Activated CD8-positive, alpha-beta T cell treated with anti-CD3 and anti-CD28 coated beads for 36 hours (primary cell): ENCODE data around the gene NBPF6. TPM values are rescaled to one million over a fixed set of nuclear protein-coding genes. Genes with fewer than 3 reads are reported as not detected.
"Not testable (repeated sequence)": the region's sequence is repeated elsewhere in the genome, so short reads cannot be mapped to it uniquely, and the experiment has no call there.

Source experiments
- ATAC-seq: fragments of 200-7000 bp; cut with Tn5 transposase; one replicate; pipeline ENCODE4 v1.10.0; 2021; ENCODE audit warnings: mild to moderate bottlenecking, moderate library complexity
- CTCF ChIA-PET: fragments of 350-600 bp; sonication (Branson Sonifier 250); formaldehyde crosslinking; loops from one replicate; lab custom pipeline; 2021; ENCODE audit warnings: antibody characterized with exemption; lab: Charles Lee
- POLR2A ChIA-PET: fragments of 350-600 bp; sonication (Branson Sonifier 250); formaldehyde crosslinking; loops from one replicate; lab custom pipeline; 2021; ENCODE audit warnings: antibody characterized with exemption; lab: Charles Lee
- DNase-seq: peaks from one replicate; pipeline ENCODE4 v3.0.0-alpha.2; 2020
- H3K27ac Mint-ChIP-seq: one replicate; pipeline ENCODE4 v1.8.0; 2021; ENCODE audit warnings: mild to moderate bottlenecking, mixed read lengths
- H3K27me3 Mint-ChIP-seq: one replicate; pipeline ENCODE4 v1.8.0; 2021; ENCODE audit warnings: mixed read lengths
- H3K36me3 Mint-ChIP-seq: one replicate; pipeline ENCODE4 v1.8.0; 2021; ENCODE audit warnings: low read depth, mixed read lengths
- H3K4me1 Mint-ChIP-seq: one replicate; pipeline ENCODE4 v1.8.0; 2021; ENCODE audit warnings: low read depth, mixed read lengths
- H3K4me3 Mint-ChIP-seq: one replicate; pipeline ENCODE4 v1.8.0; 2021; ENCODE audit warnings: mild to moderate bottlenecking, moderate library complexity, mixed read lengths
- H3K9me3 Mint-ChIP-seq: one replicate; pipeline ENCODE4 v1.8.0; 2021; ENCODE audit warnings: mixed read lengths
- CTCF ChIP-seq: fragments of 200-600 bp; IDR thresholded peaks from one replicate; pipeline ENCODE4 v1.8.0; 2022; ENCODE audit warnings: antibody characterized with exemption, mild to moderate bottlenecking
- intact Hi-C: fragments of 100-400 bp; cut with micrococcal nuclease; formaldehyde crosslinking; loops from one replicate; pipeline ENCODE4 v1.10.0; 2022
- total RNA-seq, 2 experiments: library from RNA; stranded (reverse); gene quantifications; one replicate each; pipeline ENCODE4 v1.2.3, GENCODE V29; 2021

Gene NBPF6
- total RNA-seq, 2 experiments from 2014 or later, result not detected

GRCh38 chr1:108496856-108497255, 46.7 kb downstream of the NBPF6 start:
- H3K4me1 Mint-ChIP-seq, H3K36me3 Mint-ChIP-seq, POLR2A ChIA-PET, H3K27ac Mint-ChIP-seq, H3K9me3 Mint-ChIP-seq, DNase-seq, ATAC-seq, intact Hi-C loops, H3K4me3 Mint-ChIP-seq: not testable (repeated sequence)
- CTCF ChIA-PET, result interaction anchor here (1.2 kb wide), 1 partner anchor 359 kb away, joined by 3 read pairs; no protein-coding TSS in a partner anchor
- H3K27me3 Mint-ChIP-seq, result peaks cover 19% of the 10 kb centered on the region

- ChIA-PET POLR2A (no interaction called here), CTCF (interaction anchor here (0.6 to 1.2 kb wide), 2 partner anchors 141 to 437 kb away, joined by 3 read pairs; no protein-coding TSS in a partner anchor)
- peaks cover 27% of the 10 kb centered on the region for H3K27me3 Mint-ChIP-seq
- no peak overlapping the region for H3K4me3 Mint-ChIP-seq
- H3K27ac Mint-ChIP-seq, result no peak overlapping the region
- ATAC-seq, result no peak
- H3K4me1 Mint-ChIP-seq, result no peaks in the 10 kb centered on the region
- no peaks in the 10 kb centered on the region for H3K36me3 Mint-ChIP-seq
- no peak for TF ChIP-seq CTCF
- DNase-seq, result no peak
- intact Hi-C loops, result no loop called here
- no peaks in the 10 kb centered on the region for H3K9me3 Mint-ChIP-seq
Measured at GRCh38 chr1:108502138-108502537, 52.0 kb downstream of the NBPF6 start.

- H3K4me1 Mint-ChIP-seq, result no peaks in the 10 kb centered on the region
- no peak overlapping the region for H3K4me3 Mint-ChIP-seq
- no peak for DNase-seq
- peaks cover 27% of the 10 kb centered on the region for H3K27me3 Mint-ChIP-seq
- intact Hi-C loops, result no loop called here
- no peak for TF ChIP-seq CTCF
- ChIA-PET POLR2A (no interaction called here), CTCF (interaction anchor here (1.2 kb wide), 1 partner anchor 141 kb away, joined by 3 read pairs; no protein-coding TSS in a partner anchor)
- H3K9me3 Mint-ChIP-seq, result no peaks in the 10 kb centered on the region
- no peak for ATAC-seq
- no peak overlapping the region for H3K27ac Mint-ChIP-seq
- no peaks in the 10 kb centered on the region for H3K36me3 Mint-ChIP-seq
Measured at GRCh38 chr1:108502624-108503023, 52.5 kb downstream of the NBPF6 start.

- no peak overlapping the region for H3K27ac Mint-ChIP-seq
- POLR2A ChIA-PET, result no interaction called here
- H3K4me1 Mint-ChIP-seq, result no peaks in the 10 kb centered on the region
Measured at GRCh38 chr1:108503062-108503733, 53.1 kb downstream of the NBPF6 start.

GRCh38 chr1:108504447-108504846, 54.3 kb downstream of the NBPF6 start:
- DNase-seq (peak; percentile 16), ATAC-seq (peak; percentile 85)
- intact Hi-C loops, result loop anchor here (1.0 kb wide), 1 partner anchor 54 kb away; no protein-coding TSS in a partner anchor
- H3K27me3 Mint-ChIP-seq, result peaks cover 26% of the 10 kb centered on the region
- H3K9me3 Mint-ChIP-seq, result no peaks in the 10 kb centered on the region
- H3K4me1 Mint-ChIP-seq, result no peaks in the 10 kb centered on the region
- H3K36me3 Mint-ChIP-seq, result no peaks in the 10 kb centered on the region
- ChIA-PET POLR2A (interaction anchor here (1.0 to 1.3 kb wide), 3 partner anchors 60 to 187 kb away, joined by 3 to 6 read pairs (median 3); partner anchors contain the start of gene PRPF38B), CTCF (interaction anchor here (0.7 to 2.4 kb wide), 3 partner anchors 57 to 203 kb away, joined by 3 to 22 read pairs (median 11); partner anchors contain the start of gene EEIG2)
- TF ChIP-seq CTCF, result no peak
- no peak overlapping the region for H3K27ac Mint-ChIP-seq
- H3K4me3 Mint-ChIP-seq, result no peak overlapping the region

More at GRCh38 chr1:108503062-108503733, 53.1 kb downstream of the NBPF6 start:
- intact Hi-C loops, result no loop called here
- Mint-ChIP-seq H3K4me3 (no peak overlapping the region), H3K36me3 (no peaks in the 10 kb centered on the region), H3K9me3 (no peaks in the 10 kb centered on the region), H3K27me3 (peaks cover 29% of the 10 kb centered on the region)
- DNase-seq, result no peak
- TF ChIP-seq CTCF, result no peak
- ATAC-seq, result no peak
- CTCF ChIA-PET, result no interaction called here
